PC-3 (cell line): ENCODE results near the gene HS3ST4. TPM values are rescaled to one million over a fixed set of nuclear protein-coding genes. Genes with fewer than 3 reads are reported as not detected.

ENCODE experiments used
- ATAC-seq: fragments of 200-7000 bp; cut with Tn5 transposase; 2 replicates; pipeline ENCODE4 v1.9.1; 2020; ENCODE audit warnings: mild to moderate bottlenecking, moderate library complexity
- BruUV-seq: library from RNA; stranded (reverse); fragments of 400-500 nt; replicated peaks from 2 replicates; lab custom pipeline; 2021; lab: Mats Ljungman, UMichigan
- CTCF ChIA-PET: fragments of 300-600 bp; sonication (Branson Sonifier 250); formaldehyde crosslinking; loops from one replicate; lab custom pipeline; 2022; ENCODE audit warnings: antibody characterized with exemption; lab: Charles Lee
- POLR2A ChIA-PET: fragments of 300-600 bp; sonication (Branson Sonifier 250); formaldehyde crosslinking; loops from one replicate; lab custom pipeline; 2022; ENCODE audit warnings: antibody characterized with exemption; ENCODE audit not compliant: unreplicated experiment; lab: Charles Lee
- DNase-seq: peaks from one replicate; pipeline ENCODE4 v3.0.0-alpha.2; 2015
- H2AFZ ChIP-seq: fragments of 300-600 bp; sonication (generic); 2 replicates; pipeline ENCODE4 v1.6.0; 2016; ENCODE audit warnings: antibody characterized with exemption, low read length
- H3F3A ChIP-seq: fragments of 300-600 bp; sonication (generic); one replicate; pipeline ENCODE4 v1.6.0; 2017; ENCODE audit warnings: antibody characterized with exemption, low read length, control low read depth, mild to moderate bottlenecking; ENCODE audit not compliant: unreplicated experiment
- H3K27ac ChIP-seq: fragments of 300-600 bp; sonication (generic); 2 replicates; pipeline ENCODE4 v1.5.1; 2016; ENCODE audit warnings: mild to moderate bottlenecking, low read length
- H3K27me3 ChIP-seq: fragments of 300-600 bp; sonication (generic); 2 replicates; pipeline ENCODE4 v1.6.1; 2016; ENCODE audit warnings: low read length, mixed read lengths
- H3K36me3 ChIP-seq: fragments of 300-600 bp; sonication (generic); 2 replicates; pipeline ENCODE4 v1.6.1; 2016; ENCODE audit warnings: low read depth, mixed run types, low read length, mixed read lengths
- H3K4me1 ChIP-seq: fragments of 300-600 bp; sonication (generic); 2 replicates; pipeline ENCODE4 v1.5.1; 2016; ENCODE audit warnings: low read length; ENCODE audit not compliant: insufficient read depth
- H3K4me2 ChIP-seq: fragments of 300-600 bp; sonication (generic); 2 replicates; pipeline ENCODE4 v1.6.0; 2016; ENCODE audit warnings: low read length
- H3K4me3 ChIP-seq: fragments of 300-600 bp; sonication (generic); 2 replicates; pipeline ENCODE4 v1.5.1; 2016; ENCODE audit warnings: mild to moderate bottlenecking, low read length, mixed read lengths
- H3K79me2 ChIP-seq: fragments of 300-600 bp; sonication (generic); 2 replicates; pipeline ENCODE4 v1.6.1; 2017; ENCODE audit warnings: low read length, mixed read lengths
- H3K9ac ChIP-seq: fragments of 300-600 bp; sonication (generic); 2 replicates; pipeline ENCODE4 v1.6.0; 2016; ENCODE audit warnings: mild to moderate bottlenecking, low read length
- H3K9me2 ChIP-seq: fragments of 300-600 bp; sonication (generic); replicated peaks from 2 replicates; pipeline ENCODE4 v1.6.1; 2016; ENCODE audit warnings: mixed run types, low read length, mixed read lengths
- H3K9me3 ChIP-seq: fragments of 300-600 bp; sonication (generic); 2 replicates; pipeline ENCODE4 v1.6.1; 2016; ENCODE audit warnings: low read length, mixed read lengths
- H4K20me1 ChIP-seq: fragments of 300-600 bp; sonication (generic); 2 replicates; pipeline ENCODE4 v1.6.1; 2016; ENCODE audit warnings: low read length, mixed read lengths
- EZH2 ChIP-seq: fragments of 300-600 bp; sonication (generic); IDR thresholded peaks from one replicate; pipeline ENCODE4 v1.6.1; 2017; ENCODE audit warnings: antibody characterized with exemption, mild to moderate bottlenecking, low read length; ENCODE audit not compliant: unreplicated experiment
- EZH2phosphoT487 ChIP-seq: fragments of 300-600 bp; sonication (generic); IDR thresholded peaks from 2 replicates; pipeline ENCODE4 v1.6.1; 2018; ENCODE audit warnings: mild to moderate bottlenecking, antibody characterized with exemption, low read length, borderline replicate concordance
- intact Hi-C: fragments of 100-400 bp; cut with micrococcal nuclease; formaldehyde crosslinking; loops from 2 replicates; pipeline ENCODE4 v1.9.0; 2023
- total RNA-seq: library from RNA; depleted of rRNA; stranded (reverse); fragments of >200 nt; gene quantifications from 2 replicates; pipeline ENCODE4 v1.2.3, GENCODE V29; 2014
- TF ChIP-seq, protein P1 (sequence below): fragments of 300-600 bp; sonication (generic); conservative IDR thresholded peaks from 2 replicates; pipeline ENCODE4 v1.5.1; 2017; ENCODE audit warnings: antibody characterized with exemption, low read depth, mild to moderate bottlenecking, low read length

HS3ST4 gene
- total RNA-seq, 1 experiment from 2014 or later, result not detected

- ChIA-PET POLR2A (no interaction called here), CTCF (no interaction called here)
- no peaks in the 10 kb centered on the region for H3F3A ChIP-seq
- no peak overlapping the region for H3K4me3 ChIP-seq
- H3K9me3 ChIP-seq, result no peaks in the 10 kb centered on the region
- TF ChIP-seq EZH2 (no peak), EZH2phosphoT487 (no peak)
- TF ChIP-seq, protein P1, sequence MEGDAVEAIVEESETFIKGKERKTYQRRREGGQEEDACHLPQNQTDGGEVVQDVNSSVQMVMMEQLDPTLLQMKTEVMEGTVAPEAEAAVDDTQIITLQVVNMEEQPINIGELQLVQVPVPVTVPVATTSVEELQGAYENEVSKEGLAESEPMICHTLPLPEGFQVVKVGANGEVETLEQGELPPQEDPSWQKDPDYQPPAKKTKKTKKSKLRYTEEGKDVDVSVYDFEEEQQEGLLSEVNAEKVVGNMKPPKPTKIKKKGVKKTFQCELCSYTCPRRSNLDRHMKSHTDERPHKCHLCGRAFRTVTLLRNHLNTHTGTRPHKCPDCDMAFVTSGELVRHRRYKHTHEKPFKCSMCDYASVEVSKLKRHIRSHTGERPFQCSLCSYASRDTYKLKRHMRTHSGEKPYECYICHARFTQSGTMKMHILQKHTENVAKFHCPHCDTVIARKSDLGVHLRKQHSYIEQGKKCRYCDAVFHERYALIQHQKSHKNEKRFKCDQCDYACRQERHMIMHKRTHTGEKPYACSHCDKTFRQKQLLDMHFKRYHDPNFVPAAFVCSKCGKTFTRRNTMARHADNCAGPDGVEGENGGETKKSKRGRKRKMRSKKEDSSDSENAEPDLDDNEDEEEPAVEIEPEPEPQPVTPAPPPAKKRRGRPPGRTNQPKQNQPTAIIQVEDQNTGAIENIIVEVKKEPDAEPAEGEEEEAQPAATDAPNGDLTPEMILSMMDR, result no peak
- ATAC-seq (no peak), DNase-seq (no peak)
- H3K79me2 ChIP-seq, result no peaks in the 10 kb centered on the region
- no peaks in the 10 kb centered on the region for H3K36me3 ChIP-seq
- no peaks in the 10 kb centered on the region for H3K27me3 ChIP-seq
- no peak overlapping the region for H3K9ac ChIP-seq
- H3K4me1 ChIP-seq, result no peaks in the 10 kb centered on the region
- intact Hi-C loops, result no loop called here
- no peak overlapping the region for H3K4me2 ChIP-seq
- no peaks in the 10 kb centered on the region for H3K9me2 ChIP-seq
- H3K27ac ChIP-seq, result no peak overlapping the region
- H2AFZ ChIP-seq, result no peak overlapping the region
- BruUV-seq, result no TSS peak
- no peaks in the 10 kb centered on the region for H4K20me1 ChIP-seq
Observed at GRCh38 chr16:25751230-25751835, 59.6 kb downstream of the HS3ST4 start.

DNA sequence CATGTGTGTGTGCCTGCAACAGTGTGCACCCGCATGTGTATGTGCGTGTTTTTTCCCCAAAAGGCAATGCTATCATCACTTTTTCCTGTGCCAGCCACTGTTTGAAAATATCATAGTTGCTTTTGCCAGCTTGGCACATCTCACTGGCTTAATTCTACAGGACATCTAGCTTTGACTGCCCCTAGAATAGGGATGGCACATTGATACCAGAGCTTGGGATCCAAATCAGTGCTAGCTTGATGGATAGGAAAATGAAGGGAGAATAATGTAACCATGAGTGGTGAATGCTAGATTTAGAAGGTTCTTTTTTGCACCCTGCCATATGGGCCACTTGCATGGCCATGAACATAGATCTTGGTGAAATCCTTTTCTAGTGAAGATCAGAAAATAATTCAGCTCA is 72.7 kb downstream of the HS3ST4 start:
- Histone ChIP-seq H3K9me2 (no peaks in the 10 kb centered on the region), H3F3A (no peaks in the 10 kb centered on the region), H3K27me3 (no peaks in the 10 kb centered on the region), H3K27ac (no peak overlapping the region), H3K4me3 (no peak overlapping the region), H3K79me2 (no peaks in the 10 kb centered on the region), H3K36me3 (no peaks in the 10 kb centered on the region), H2AFZ (no peak overlapping the region), H3K9me3 (no peaks in the 10 kb centered on the region), H3K4me2 (no peak overlapping the region), H3K9ac (no peak overlapping the region), H3K4me1 (no peaks in the 10 kb centered on the region), H4K20me1 (no peaks in the 10 kb centered on the region)
- CTCF ChIA-PET, result no interaction called here
- intact Hi-C loops, result no loop called here
- TF ChIP-seq, protein P1, result no peak
- TF ChIP-seq EZH2 (no peak), EZH2phosphoT487 (no peak)
- DNase-seq, result no peak
- ATAC-seq, result no peak
- no TSS peak for BruUV-seq
- POLR2A ChIA-PET, result no interaction called here

DNA sequence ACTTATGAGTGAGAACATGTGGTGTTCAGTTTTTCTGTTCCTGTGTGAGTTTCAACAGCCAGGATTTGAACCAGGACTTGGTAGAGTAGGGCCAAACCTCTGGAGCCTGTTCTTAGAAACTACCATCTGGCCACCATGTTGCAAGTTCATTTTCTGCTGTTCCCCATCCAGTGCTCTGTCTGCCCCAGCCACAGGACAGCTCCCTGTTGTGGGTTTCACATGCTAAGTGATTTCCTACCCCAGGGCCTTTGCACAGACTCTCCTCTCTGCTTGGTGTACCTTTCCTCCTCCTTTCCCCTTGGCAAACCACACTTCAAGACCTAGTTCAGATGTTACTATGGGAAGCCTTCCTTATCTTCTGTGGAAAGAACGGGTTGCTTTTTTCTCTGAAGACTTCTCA is 79.5 kb downstream of the HS3ST4 start:
- H3K9ac ChIP-seq, result no peak overlapping the region
- TF ChIP-seq, protein P1, result no peak
- TF ChIP-seq EZH2phosphoT487, result no peak
- no peak for TF ChIP-seq EZH2
- H3K4me1 ChIP-seq, result no peaks in the 10 kb centered on the region
- H3K4me2 ChIP-seq, result no peak overlapping the region
- no peak for ATAC-seq
- no peaks in the 10 kb centered on the region for H3F3A ChIP-seq
- ChIA-PET POLR2A (no interaction called here), CTCF (no interaction called here)
- no peaks in the 10 kb centered on the region for H3K27me3 ChIP-seq
- DNase-seq, result no peak
- no peak overlapping the region for H3K27ac ChIP-seq
- no peaks in the 10 kb centered on the region for H3K36me3 ChIP-seq
- BruUV-seq, result no TSS peak
- H3K79me2 ChIP-seq, result no peaks in the 10 kb centered on the region
- H4K20me1 ChIP-seq, result no peaks in the 10 kb centered on the region
- no peak overlapping the region for H3K4me3 ChIP-seq
- intact Hi-C loops, result no loop called here
- no peak overlapping the region for H2AFZ ChIP-seq
- H3K9me2 ChIP-seq, result no peaks in the 10 kb centered on the region
- no peaks in the 10 kb centered on the region for H3K9me3 ChIP-seq
